SK-N-SH treated with all-trans-retinoic acid at 6 μM for 48 hours (cell line): Measurements from ENCODE around the gene CLSTN2.

Experiments
- ATAC-seq: fragments of 200-7000 bp; cut with Tn5 transposase; 3 replicates; pipeline ENCODE4 v1.9.1; 2020; ENCODE audit warnings: mild to moderate bottlenecking, moderate library complexity
- BACH2 ChIP-seq: fragments of 250-450 bp; sonication (Bioruptor Pico); IDR thresholded peaks from 2 replicates; pipeline ENCODE4 v1.9.0; 2021; ENCODE audit warnings: mild to moderate bottlenecking, borderline replicate concordance
- CSDC2 ChIP-seq: fragments of 250-450 bp; sonication (Bioruptor Pico); IDR thresholded peaks from 2 replicates; pipeline ENCODE4 v1.5.0; 2020; ENCODE audit warnings: mild to moderate bottlenecking, moderate library complexity
- ESRRG ChIP-seq: fragments of 250-450 bp; sonication (Bioruptor Pico); IDR thresholded peaks from 2 replicates; pipeline ENCODE4 v1.6.1; 2021; ENCODE audit warnings: mild to moderate bottlenecking
- GLIS3 ChIP-seq: fragments of 250-450 bp; sonication (Bioruptor Pico); IDR thresholded peaks from 2 replicates; pipeline ENCODE4 v1.5.0; 2020; ENCODE audit warnings: mild to moderate bottlenecking, moderate library complexity
- ISL1 ChIP-seq: fragments of 250-450 bp; sonication (Bioruptor Pico); IDR thresholded peaks from 2 replicates; pipeline ENCODE4 v2.1.2; 2022; ENCODE audit warnings: mild to moderate bottlenecking, moderate library complexity
- PPARA ChIP-seq: fragments of 250-450 bp; sonication (Bioruptor Pico); IDR thresholded peaks from 2 replicates; pipeline ENCODE4 v1.5.0; 2020; ENCODE audit warnings: mild to moderate bottlenecking, borderline replicate concordance
- RARB ChIP-seq: fragments of 250-450 bp; sonication (Bioruptor Pico); IDR thresholded peaks from 2 replicates; pipeline ENCODE4 v1.8.0; 2021; ENCODE audit warnings: mild to moderate bottlenecking, moderate library complexity
- SNAI2 ChIP-seq: fragments of 250-450 bp; sonication (Bioruptor Pico); IDR thresholded peaks from 2 replicates; pipeline ENCODE4 v1.5.0; 2020; ENCODE audit warnings: mild to moderate bottlenecking, moderate library complexity
- TCF4 ChIP-seq: fragments of 250-450 bp; sonication (Bioruptor Pico); IDR thresholded peaks from 2 replicates; pipeline ENCODE4 v1.8.0; 2021; ENCODE audit warnings: mild to moderate bottlenecking, moderate library complexity, borderline replicate concordance
- TOX ChIP-seq: fragments of 250-450 bp; sonication (Bioruptor Pico); IDR thresholded peaks from 2 replicates; pipeline ENCODE4 v1.8.0; 2021; ENCODE audit warnings: mild to moderate bottlenecking, moderate library complexity, borderline replicate concordance
- ZC3H10 ChIP-seq: fragments of 250-450 bp; sonication (Bioruptor Pico); IDR thresholded peaks from 2 replicates; pipeline ENCODE4 v1.5.1; 2021; ENCODE audit warnings: mild to moderate bottlenecking, moderate library complexity
- ZFP3 ChIP-seq: fragments of 250-450 bp; sonication (Bioruptor Pico); IDR thresholded peaks from 2 replicates; pipeline ENCODE4 v1.5.0; 2020; ENCODE audit warnings: mild to moderate bottlenecking, moderate library complexity
- ZFP30 ChIP-seq: fragments of 450-650 bp; formaldehyde crosslinking; IDR thresholded peaks from 2 replicates; pipeline ENCODE4 v1.5.0; 2022; ENCODE audit warnings: mild to moderate bottlenecking, moderate library complexity
- ZNF565 ChIP-seq: fragments of 450-650 bp; formaldehyde crosslinking; conservative IDR thresholded peaks from 2 replicates; pipeline ENCODE4 v1.5.0; 2020; ENCODE audit warnings: low read depth, mild to moderate bottlenecking, moderate library complexity
- ZNF70 ChIP-seq: fragments of 450-650 bp; formaldehyde crosslinking; IDR thresholded peaks from 2 replicates; pipeline ENCODE4 v1.5.0; 2020; ENCODE audit warnings: mild to moderate bottlenecking, moderate library complexity
- ZNF8 ChIP-seq: fragments of 450-650 bp; formaldehyde crosslinking; IDR thresholded peaks from 2 replicates; pipeline ENCODE4 v1.5.0; 2020; ENCODE audit warnings: mild to moderate bottlenecking, moderate library complexity
- TF ChIP-seq, protein P1 (sequence below): fragments of 250-450 bp; sonication (Bioruptor Pico); IDR thresholded peaks from 2 replicates; pipeline ENCODE4 v1.5.1; 2020; ENCODE audit warnings: low read depth, mild to moderate bottlenecking, moderate library complexity
- TF ChIP-seq, protein P2 (sequence below): fragments of 250-450 bp; sonication (Bioruptor Pico); IDR thresholded peaks from 2 replicates; pipeline ENCODE4 v1.5.1; 2021; ENCODE audit warnings: mild to moderate bottlenecking, moderate library complexity
- TF ChIP-seq, protein P3 (sequence below): fragments of 250-450 bp; sonication (Bioruptor Pico); IDR thresholded peaks from 2 replicates; pipeline ENCODE4 v1.8.0; 2020; ENCODE audit warnings: mild to moderate bottlenecking, moderate library complexity, borderline replicate concordance
- TF ChIP-seq, protein P4 (sequence below): fragments of 250-450 bp; sonication (Bioruptor Pico); IDR thresholded peaks from 2 replicates; pipeline ENCODE4 v1.8.0; 2021; ENCODE audit warnings: low read depth, mild to moderate bottlenecking, moderate library complexity, borderline replicate concordance

CLSTN2 gene

DNA sequence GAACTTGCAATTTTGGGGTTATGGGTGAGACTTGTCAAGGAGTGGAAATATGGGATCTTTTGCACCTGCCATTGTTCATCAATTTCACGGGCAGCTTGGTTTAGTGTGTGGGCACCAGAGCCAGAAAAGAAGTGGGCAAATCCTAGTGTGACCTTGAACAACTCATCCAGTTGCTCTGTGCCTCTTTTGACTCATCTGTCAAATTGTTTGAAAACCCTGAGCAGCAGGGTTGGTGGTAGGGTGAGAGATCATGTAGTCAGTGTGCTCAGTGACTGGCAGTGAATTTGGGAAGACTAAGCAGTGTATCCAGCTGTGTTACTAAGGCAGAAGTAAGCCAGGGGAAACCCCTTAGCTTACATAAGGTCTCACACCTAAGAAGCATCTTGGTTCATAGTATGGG lies 449.9 kb downstream of the CLSTN2 start:
- TF ChIP-seq, protein P1, sequence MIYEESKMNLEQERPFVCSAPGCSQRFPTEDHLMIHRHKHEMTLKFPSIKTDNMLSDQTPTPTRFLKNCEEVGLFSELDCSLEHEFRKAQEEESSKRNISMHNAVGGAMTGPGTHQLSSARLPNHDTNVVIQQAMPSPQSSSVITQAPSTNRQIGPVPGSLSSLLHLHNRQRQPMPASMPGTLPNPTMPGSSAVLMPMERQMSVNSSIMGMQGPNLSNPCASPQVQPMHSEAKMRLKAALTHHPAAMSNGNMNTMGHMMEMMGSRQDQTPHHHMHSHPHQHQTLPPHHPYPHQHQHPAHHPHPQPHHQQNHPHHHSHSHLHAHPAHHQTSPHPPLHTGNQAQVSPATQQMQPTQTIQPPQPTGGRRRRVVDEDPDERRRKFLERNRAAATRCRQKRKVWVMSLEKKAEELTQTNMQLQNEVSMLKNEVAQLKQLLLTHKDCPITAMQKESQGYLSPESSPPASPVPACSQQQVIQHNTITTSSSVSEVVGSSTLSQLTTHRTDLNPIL = no peak
- no peak for TF ChIP-seq ISL1 (CRISPR knock-in tag)
- no peak for TF ChIP-seq PPARA (CRISPR knock-in tag)
- no peak for TF ChIP-seq ZNF8 (CRISPR knock-in tag)
- TF ChIP-seq, protein P2, sequence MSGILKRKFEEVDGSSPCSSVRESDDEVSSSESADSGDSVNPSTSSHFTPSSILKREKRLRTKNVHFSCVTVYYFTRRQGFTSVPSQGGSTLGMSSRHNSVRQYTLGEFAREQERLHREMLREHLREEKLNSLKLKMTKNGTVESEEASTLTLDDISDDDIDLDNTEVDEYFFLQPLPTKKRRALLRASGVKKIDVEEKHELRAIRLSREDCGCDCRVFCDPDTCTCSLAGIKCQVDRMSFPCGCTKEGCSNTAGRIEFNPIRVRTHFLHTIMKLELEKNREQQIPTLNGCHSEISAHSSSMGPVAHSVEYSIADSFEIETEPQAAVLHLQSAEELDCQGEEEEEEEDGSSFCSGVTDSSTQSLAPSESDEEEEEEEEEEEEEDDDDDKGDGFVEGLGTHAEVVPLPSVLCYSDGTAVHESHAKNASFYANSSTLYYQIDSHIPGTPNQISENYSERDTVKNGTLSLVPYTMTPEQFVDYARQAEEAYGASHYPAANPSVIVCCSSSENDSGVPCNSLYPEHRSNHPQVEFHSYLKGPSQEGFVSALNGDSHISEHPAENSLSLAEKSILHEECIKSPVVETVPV (CRISPR knock-in tag) = no peak
- TF ChIP-seq RARB (CRISPR knock-in tag) = no peak
- TF ChIP-seq SNAI2 (CRISPR knock-in tag) = no peak
- no peak for TF ChIP-seq ZNF70 (CRISPR knock-in tag)
- TF ChIP-seq TOX (CRISPR knock-in tag) = no peak
- no peak for TF ChIP-seq CSDC2 (CRISPR knock-in tag)
- no peak for TF ChIP-seq ZNF565 (CRISPR knock-in tag)
- no peak for TF ChIP-seq GLIS3
- TF ChIP-seq, protein P3, sequence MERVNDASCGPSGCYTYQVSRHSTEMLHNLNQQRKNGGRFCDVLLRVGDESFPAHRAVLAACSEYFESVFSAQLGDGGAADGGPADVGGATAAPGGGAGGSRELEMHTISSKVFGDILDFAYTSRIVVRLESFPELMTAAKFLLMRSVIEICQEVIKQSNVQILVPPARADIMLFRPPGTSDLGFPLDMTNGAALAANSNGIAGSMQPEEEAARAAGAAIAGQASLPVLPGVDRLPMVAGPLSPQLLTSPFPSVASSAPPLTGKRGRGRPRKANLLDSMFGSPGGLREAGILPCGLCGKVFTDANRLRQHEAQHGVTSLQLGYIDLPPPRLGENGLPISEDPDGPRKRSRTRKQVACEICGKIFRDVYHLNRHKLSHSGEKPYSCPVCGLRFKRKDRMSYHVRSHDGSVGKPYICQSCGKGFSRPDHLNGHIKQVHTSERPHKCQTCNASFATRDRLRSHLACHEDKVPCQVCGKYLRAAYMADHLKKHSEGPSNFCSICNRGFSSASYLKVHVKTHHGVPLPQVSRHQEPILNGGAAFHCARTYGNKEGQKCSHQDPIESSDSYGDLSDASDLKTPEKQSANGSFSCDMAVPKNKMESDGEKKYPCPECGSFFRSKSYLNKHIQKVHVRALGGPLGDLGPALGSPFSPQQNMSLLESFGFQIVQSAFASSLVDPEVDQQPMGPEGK = no peak
- TF ChIP-seq ZFP3 = no peak
- TF ChIP-seq BACH2 (CRISPR knock-in tag) = no peak
- no peak for TF ChIP-seq ZC3H10 (CRISPR knock-in tag)
- no peak for ATAC-seq

DNA sequence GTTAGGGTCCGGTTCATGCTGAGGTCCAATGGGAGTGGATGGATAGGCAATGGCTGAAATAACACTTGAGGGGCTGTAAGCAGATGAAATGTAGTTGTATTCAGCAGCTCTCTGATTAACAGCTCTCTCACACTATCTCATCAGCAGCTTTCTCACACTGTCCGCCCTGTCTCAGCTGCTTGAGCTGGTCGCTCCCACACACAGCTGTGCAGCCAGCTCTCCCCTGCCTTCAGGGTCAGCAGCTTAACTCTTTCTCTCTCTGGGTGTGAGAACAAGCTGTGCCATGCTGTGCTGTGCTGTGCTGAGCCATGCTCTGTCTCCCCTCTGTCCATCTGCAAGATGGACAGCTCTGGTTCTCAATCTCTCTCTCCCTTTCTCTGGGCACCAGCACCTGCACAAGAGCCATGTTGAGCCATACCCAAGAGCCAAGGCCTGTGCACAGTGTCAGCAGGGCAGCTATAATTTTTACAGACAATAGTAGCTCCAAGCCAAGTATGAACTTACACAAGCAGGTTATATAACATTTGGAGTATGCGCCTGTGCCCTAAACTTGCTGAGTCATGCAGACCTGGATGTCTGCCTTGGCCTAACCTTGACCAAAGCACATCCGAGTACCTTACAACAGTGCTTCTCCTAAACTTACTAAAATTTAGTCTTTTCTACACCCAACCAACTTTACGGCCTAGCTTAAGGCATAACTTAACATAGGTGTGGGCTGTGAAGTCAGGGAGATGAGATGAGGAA lies 451.5 kb downstream of the CLSTN2 start:
- TF ChIP-seq RARB (CRISPR knock-in tag) = no peak
- no peak for TF ChIP-seq TCF4 (CRISPR knock-in tag)
- TF ChIP-seq TOX (CRISPR knock-in tag) = no peak
- no peak for TF ChIP-seq GLIS3
- no peak for ATAC-seq

DNA sequence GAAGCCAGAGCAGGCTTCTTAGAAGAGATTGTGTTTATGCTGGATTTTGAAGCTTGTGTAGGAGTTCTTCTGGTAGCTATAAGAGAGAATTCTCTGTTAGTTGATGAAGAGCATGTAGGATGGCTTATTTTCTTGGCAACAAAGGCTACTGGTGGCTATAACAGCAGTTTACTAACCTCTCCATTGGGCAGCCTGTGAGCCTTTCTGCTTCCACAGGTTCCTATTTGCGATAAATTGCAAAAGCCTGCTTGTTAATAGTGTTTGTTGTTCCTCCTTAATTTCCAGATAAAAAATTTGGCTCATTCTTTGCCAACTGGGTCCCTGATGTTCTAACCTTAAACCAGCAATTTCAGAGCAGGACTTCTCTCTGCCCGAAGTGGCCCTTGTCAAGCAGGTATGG lies 452.3 kb downstream of the CLSTN2 start:
- ATAC-seq = no peak
- no peak for TF ChIP-seq CSDC2 (CRISPR knock-in tag)
- TF ChIP-seq, protein P3 = no peak
- TF ChIP-seq ZC3H10 (CRISPR knock-in tag) = no peak
- no peak for TF ChIP-seq TCF4 (CRISPR knock-in tag)
- no peak for TF ChIP-seq ZNF565 (CRISPR knock-in tag)
- TF ChIP-seq PPARA (CRISPR knock-in tag) = no peak
- no peak for TF ChIP-seq ZNF70 (CRISPR knock-in tag)
- TF ChIP-seq, protein P2 (CRISPR knock-in tag) = no peak
- no peak for TF ChIP-seq BACH2 (CRISPR knock-in tag)
- TF ChIP-seq, protein P4, sequence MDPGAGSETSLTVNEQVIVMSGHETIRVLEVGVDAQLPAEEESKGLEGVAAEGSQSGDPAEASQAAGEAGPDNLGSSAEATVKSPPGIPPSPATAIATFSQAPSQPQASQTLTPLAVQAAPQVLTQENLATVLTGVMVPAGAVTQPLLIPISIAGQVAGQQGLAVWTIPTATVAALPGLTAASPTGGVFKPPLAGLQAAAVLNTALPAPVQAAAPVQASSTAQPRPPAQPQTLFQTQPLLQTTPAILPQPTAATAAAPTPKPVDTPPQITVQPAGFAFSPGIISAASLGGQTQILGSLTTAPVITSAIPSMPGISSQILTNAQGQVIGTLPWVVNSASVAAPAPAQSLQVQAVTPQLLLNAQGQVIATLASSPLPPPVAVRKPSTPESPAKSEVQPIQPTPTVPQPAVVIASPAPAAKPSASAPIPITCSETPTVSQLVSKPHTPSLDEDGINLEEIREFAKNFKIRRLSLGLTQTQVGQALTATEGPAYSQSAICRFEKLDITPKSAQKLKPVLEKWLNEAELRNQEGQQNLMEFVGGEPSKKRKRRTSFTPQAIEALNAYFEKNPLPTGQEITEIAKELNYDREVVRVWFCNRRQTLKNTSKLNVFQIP (CRISPR knock-in tag) = no peak
- TF ChIP-seq TOX (CRISPR knock-in tag) = no peak
- TF ChIP-seq ZFP3 = no peak
- TF ChIP-seq, protein P1 = no peak
- no peak for TF ChIP-seq ZFP30
- TF ChIP-seq ISL1 (CRISPR knock-in tag) = no peak
- no peak for TF ChIP-seq ESRRG
